Tibial artery (tissue), 4 donors: ENCODE results near the gene BORCS8.
"Not testable (repeated sequence)": the region's sequence is repeated elsewhere in the genome, so short reads cannot be mapped to it uniquely, and the experiment has no call there.

Experiments
- DNase-seq, 2 donors: peaks; one replicate each; pipeline ENCODE4 v3.0.0-alpha.2; 2019
- H3K27ac ChIP-seq, 2 donors: fragments of 200-600 bp; sonication (generic) in 1 of 2; 1 replicate in 1 of 2; 2 replicates in 1 of 2; pipeline ENCODE4 v1.5.1; 2018 to 2019; ENCODE audit warnings: mild to moderate bottlenecking in 1 of 2
- H3K27me3 ChIP-seq, 2 donors: fragments of 200-600 bp; sonication (generic) in 1 of 2; one replicate each; pipeline versions ENCODE4 v1.5.1 to v1.6.0; 2016 to 2019
- H3K36me3 ChIP-seq, 3 donors: fragments of 200-600 bp; sonication (generic) in 2 of 3; one replicate each; pipeline ENCODE4 v1.5.1; 2016 to 2019; ENCODE audit warnings: mild to moderate bottlenecking in 2 of 3
- H3K4me1 ChIP-seq, 4 donors: fragments of 200-600 bp; sonication (generic) in 2 of 4; 1 replicate in 3 of 4; 2 replicates in 1 of 4; pipeline ENCODE4 v1.5.1; 2016 to 2019
- H3K4me3 ChIP-seq, 2 donors: fragments of 200-600 bp; sonication (generic) in 1 of 2; 1 replicate in 1 of 2; 2 replicates in 1 of 2; pipeline ENCODE4 v1.5.1; 2018 to 2019; ENCODE audit warnings: mild to moderate bottlenecking in 2 of 2
- H3K9me3 ChIP-seq, 3 donors: fragments of 200-600 bp; sonication (generic) in 1 of 3; one replicate each; pipeline ENCODE4 v1.5.1; 2016 to 2019
- intact Hi-C: fragments of 100-400 bp; cut with DNase I; formaldehyde crosslinking; loops from one replicate; pipeline ENCODE4 v1.15.0; 2023; ENCODE audit warnings: low total_unique reads
- TF ChIP-seq, protein P1 (sequence below), 2 experiments: fragments of 200-600 bp in 1 of 2; fragments of 450-650 bp in 1 of 2; IDR thresholded peaks; one replicate each; pipeline ENCODE4 v1.5.1; 2017 to 2019; ENCODE audit warnings: antibody characterized with exemption in 2 of 2, mild to moderate bottlenecking in 1 of 2, moderate library complexity in 1 of 2

BORCS8 gene

DNA sequence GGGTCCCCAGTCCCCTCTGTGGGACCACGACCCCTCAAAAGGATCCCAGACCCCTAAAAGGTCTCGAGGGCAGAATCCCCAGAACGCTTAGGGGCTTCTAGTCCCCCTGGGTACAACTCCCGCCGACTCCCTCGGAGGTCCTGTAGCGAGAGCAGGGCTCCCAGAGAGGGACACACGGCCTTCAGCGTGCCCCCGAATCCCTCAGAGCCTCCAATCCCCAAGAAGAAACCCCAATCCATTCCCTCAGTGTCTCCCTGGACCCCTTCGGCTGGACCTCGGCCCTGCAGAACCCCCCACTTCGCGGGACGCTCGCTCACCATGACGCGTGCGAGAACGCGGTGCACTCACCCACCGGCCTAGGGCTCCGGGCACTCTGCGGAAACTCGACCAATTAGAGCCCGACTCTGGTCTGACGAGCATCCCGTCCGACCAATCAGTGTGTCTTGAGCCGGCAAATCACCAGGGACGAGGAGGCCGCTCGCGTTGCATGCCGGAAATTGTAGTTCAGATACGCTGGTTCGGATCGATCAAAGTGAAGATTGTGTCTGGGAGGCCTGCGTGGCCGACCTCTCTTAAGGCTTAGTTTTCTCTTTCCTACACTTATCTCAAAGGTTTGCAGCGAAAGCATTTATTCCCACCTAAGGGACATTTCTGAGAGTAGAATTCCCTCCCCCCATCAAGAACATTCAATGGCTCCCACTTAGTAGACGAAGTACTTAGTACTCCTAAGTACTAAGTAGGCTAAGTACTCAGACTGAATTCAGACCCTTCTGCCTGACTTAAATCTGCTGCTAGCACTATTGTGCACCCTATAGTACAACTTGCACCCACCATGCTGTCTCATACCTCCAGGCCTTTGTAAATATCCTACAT is 53.6 kb downstream of the BORCS8 start, which contains the start of gene TMEM161A:
Gene TMEM161A (minus strand): TSS at position 370 of the 873 bp plus-strand sequence. CDS start 50 bp downstream, at position 320.
- intact Hi-C loops, result loop anchor here (5.0 kb wide), 1 partner anchor 86 kb away; no protein-coding TSS in a partner anchor
- Histone ChIP-seq H3K27ac (peak within 1 kb of the TSS; percentile 78 to 84), H3K4me1 (peaks cover 0 to 18% (median 8%) of the 10 kb centered on the region in 4 donors), H3K4me3 (peak within 1 kb of the TSS; percentile 79 to 82), H3K36me3 (no peaks in the 10 kb centered on the region), H3K9me3 (no peaks in the 10 kb centered on the region), H3K27me3 (no peaks in the 10 kb centered on the region)
- DNase-seq, result peak; percentile 97 to 99
- TF ChIP-seq, protein P1, sequence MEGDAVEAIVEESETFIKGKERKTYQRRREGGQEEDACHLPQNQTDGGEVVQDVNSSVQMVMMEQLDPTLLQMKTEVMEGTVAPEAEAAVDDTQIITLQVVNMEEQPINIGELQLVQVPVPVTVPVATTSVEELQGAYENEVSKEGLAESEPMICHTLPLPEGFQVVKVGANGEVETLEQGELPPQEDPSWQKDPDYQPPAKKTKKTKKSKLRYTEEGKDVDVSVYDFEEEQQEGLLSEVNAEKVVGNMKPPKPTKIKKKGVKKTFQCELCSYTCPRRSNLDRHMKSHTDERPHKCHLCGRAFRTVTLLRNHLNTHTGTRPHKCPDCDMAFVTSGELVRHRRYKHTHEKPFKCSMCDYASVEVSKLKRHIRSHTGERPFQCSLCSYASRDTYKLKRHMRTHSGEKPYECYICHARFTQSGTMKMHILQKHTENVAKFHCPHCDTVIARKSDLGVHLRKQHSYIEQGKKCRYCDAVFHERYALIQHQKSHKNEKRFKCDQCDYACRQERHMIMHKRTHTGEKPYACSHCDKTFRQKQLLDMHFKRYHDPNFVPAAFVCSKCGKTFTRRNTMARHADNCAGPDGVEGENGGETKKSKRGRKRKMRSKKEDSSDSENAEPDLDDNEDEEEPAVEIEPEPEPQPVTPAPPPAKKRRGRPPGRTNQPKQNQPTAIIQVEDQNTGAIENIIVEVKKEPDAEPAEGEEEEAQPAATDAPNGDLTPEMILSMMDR (IDR thresholded peaks at IDR 0.05), result peak in 1 of 2 experiments; percentile 7

DNA sequence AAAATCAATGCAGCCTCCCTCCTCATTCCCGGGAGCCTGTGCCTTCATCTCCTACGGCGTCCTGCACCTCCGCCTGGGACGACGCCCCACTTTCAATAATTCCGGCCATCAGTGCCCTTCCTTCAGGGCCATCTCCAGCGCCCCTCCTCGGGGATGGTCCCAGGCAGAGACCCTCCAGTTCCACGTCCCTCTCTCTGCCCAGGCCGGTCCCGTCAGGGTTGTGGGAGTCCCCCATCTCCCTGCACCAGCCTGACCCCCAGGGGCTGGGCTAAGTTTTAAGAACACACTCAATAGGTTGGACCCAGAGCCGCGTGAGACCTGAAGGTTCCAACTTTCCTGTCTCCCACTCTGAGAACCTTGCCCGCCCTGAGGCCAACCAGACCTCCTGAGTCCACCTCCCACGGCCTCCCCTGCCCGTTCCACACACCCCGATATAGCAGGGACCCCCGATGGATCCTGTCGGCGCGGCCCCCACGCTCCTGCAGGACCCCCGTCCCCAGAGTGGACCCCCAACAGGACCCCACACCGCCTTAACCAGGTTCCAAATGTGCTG is 54.3 kb downstream of the BORCS8 start:
- peak overlapping the region; percentile 78 to 84 for H3K27ac ChIP-seq
- H3K4me3 ChIP-seq, result peak overlapping the region; percentile 79 to 82
- H3K4me1 ChIP-seq, result peaks cover 0 to 18% (median 8%) of the 10 kb centered on the region in 4 donors
- TF ChIP-seq, protein P1 (IDR thresholded peaks at IDR 0.05), result no peak
- peaks cover 0 to 4% (median 0%) of the 10 kb centered on the region in 3 donors for H3K9me3 ChIP-seq
- intact Hi-C loops, result loop anchor here (5.0 kb wide), 1 partner anchor 85 kb away; no protein-coding TSS in a partner anchor
- no peaks in the 10 kb centered on the region for H3K27me3 ChIP-seq
- no peak for DNase-seq
- H3K36me3 ChIP-seq, result peaks cover 3 to 4% (median 4%) of the 10 kb centered on the region in 3 donors

DNA sequence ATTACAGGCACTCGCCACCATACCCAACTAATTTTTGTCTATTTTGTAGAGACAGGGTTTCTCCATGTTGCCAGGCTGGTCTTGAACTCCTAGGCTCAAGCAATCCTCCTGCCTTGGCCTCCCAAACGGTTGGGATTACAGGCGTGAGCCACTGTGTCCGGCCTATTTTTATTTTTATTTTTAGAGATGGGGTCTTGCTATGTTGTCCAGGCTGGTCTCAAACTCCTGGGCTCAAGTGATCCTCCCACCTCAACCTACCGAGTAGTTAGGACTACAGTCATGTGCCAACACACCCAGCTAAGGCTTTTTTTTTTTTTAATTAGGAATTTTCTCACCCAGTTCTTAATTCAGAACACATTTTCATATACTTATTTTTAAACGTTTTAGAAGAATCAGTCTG is 56.2 kb downstream of the BORCS8 start:
- H3K4me3 ChIP-seq, DNase-seq, H3K27ac ChIP-seq, H3K27me3 ChIP-seq: not testable (repeated sequence)
- H3K9me3 ChIP-seq, result peaks cover 3 to 14% (median 8%) of the 10 kb centered on the region in 3 donors
- peaks cover 11 to 14% (median 13%) of the 10 kb centered on the region in 3 donors for H3K36me3 ChIP-seq
- intact Hi-C loops, result loop anchor here (5.0 kb wide), 1 partner anchor 83 kb away; no protein-coding TSS in a partner anchor
- H3K4me1 ChIP-seq, result peaks cover 0 to 18% (median 8%) of the 10 kb centered on the region in 4 donors

DNA sequence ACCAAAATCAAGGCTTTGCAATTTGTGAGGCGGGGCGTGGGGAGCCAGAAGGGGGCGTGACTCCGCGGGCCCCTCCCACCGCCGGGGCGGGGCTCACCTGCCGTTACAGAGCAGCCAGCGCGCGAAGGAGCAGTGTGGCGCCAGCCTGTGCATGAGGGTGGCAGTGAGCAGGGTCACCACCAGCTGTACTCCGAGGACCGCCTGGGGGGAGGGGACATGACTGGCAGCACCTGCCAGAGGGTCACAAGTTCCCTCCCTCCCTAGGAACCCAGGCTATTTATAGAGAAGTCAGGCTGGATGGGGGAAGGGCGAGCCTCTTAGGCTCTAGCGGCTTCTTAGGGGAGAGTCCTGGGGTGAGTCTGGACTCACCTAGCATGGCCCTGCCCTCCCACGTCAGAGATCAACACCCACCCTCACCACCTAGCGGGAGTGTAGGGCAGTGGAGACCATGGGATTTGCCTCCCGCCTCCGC is 57.2 kb downstream of the BORCS8 start:
- H3K4me3 ChIP-seq, result no peak overlapping the region
- intact Hi-C loops, result loop anchor here (5.0 kb wide), 1 partner anchor 82 kb away; no protein-coding TSS in a partner anchor
- no peak for DNase-seq

DNA sequence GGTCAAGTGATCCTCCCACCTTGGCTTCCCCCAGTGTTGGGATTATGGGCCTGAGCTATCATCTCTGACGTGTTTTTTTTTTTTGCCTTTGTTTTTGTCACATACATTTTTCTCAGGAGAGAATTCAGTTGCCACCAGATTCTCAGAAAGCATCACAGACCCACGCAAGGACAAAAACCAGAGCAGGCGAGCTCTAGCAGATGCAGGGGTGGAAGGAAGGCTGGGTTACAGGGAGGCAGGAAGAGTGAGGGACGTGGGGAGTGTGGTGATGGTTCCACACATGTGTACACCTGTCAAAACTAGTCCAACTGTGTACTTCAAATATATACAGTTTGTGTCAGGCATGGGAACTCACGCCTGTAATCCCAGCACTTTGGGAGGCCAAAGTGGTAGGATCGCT is 58.0 kb downstream of the BORCS8 start:
- DNase-seq, result no peak
- TF ChIP-seq, protein P1 (IDR thresholded peaks at IDR 0.05), result no peak
- Histone ChIP-seq H3K9me3 (peaks cover 3 to 14% (median 8%) of the 10 kb centered on the region in 3 donors), H3K4me3 (no peak overlapping the region), H3K36me3 (peaks cover 11 to 28% (median 13%) of the 10 kb centered on the region in 3 donors), H3K27ac (no peak overlapping the region), H3K27me3 (no peaks in the 10 kb centered on the region), H3K4me1 (peaks cover 0 to 18% (median 8%) of the 10 kb centered on the region in 4 donors)
- intact Hi-C loops, result no loop called here

More for the DNA sequence above, 57.2 kb downstream of the BORCS8 start:
- H3K27ac ChIP-seq, result no peak overlapping the region
- H3K27me3 ChIP-seq, result no peaks in the 10 kb centered on the region
- H3K4me1 ChIP-seq, result peaks cover 0 to 18% (median 8%) of the 10 kb centered on the region in 4 donors
- peaks cover 11 to 21% (median 13%) of the 10 kb centered on the region in 3 donors for H3K36me3 ChIP-seq
- peaks cover 3 to 14% (median 8%) of the 10 kb centered on the region in 3 donors for H3K9me3 ChIP-seq
- TF ChIP-seq, protein P1 (IDR thresholded peaks at IDR 0.05), result no peak
